Measurements from ENCODE around the gene RCOR1.
"Not testable (repeated sequence)": the region's sequence is repeated elsewhere in the genome, so short reads cannot be mapped to it uniquely, and the experiment has no call there.

Gene RCOR1

DNA sequence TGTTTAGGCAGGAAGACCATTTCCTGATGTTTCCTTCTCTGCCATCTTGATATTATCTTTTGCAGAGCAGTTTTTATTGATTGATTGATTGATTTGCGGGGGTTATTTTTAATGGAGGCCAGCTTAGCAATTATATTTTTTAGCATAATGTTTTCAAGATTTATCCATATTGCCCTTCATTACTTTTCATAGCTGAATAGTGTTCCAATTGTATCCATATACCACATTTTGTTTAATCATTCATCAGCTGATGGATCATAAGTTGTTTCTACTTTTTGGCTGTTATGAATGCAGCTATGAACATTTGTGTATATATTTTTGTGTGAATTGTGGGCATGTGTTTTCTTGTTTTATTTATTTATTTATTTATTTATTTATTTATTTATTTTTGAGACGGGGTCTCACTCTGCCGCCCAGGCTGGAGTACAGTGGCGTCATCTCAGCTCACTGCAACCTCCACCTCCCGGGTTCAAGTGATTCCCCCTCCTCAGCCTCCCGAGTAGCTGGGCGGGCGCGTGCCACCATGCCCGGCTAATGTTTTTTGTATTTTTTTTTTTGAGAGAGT, 20.9 kb upstream of the RCOR1 start:
- DNase-seq, result no peak

DNA sequence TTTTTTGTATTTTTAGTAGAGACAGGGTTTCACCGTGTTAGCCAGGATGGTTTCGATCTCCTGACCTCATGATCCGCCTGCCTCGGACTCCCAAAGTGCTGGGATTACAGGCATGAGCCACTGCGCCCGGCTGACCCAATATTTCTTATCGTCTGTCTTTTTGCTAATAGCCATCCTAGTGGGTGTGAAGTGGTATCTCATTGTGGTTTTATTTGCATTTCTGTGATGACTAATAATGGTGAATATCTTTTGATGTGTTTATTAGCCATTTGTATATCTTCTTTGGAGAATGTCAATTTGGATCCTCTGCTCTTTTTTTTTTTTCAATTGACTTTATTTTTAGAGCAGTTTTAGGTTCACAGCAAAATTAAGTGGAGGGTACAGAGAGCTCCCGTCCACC, 19.3 kb upstream of the RCOR1 start:
- not testable (repeated sequence) for DNase-seq

DNA sequence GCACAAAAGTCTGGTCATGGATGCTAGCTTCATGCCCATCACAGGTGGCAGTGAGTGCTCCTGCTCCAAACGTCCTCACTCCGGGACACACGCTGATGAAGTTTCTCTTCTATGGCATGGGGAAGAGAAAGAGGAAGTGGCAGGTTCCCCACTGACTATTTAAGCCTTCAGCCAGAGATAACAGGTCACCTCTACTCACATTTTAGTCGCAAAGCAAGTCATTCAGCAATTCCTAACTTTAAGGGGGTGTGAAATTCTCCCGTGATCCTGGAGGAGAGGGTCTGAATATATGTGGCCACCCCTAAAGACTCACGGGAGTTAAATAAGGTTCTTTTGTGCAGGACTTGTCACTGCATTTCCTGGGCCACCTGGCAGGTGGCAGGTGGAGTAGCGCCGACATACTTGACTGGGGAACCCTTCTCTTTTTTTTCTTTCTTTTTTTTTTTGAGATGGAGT, 18.8 kb upstream of the RCOR1 start:
- DNase-seq, result no peak

DNA sequence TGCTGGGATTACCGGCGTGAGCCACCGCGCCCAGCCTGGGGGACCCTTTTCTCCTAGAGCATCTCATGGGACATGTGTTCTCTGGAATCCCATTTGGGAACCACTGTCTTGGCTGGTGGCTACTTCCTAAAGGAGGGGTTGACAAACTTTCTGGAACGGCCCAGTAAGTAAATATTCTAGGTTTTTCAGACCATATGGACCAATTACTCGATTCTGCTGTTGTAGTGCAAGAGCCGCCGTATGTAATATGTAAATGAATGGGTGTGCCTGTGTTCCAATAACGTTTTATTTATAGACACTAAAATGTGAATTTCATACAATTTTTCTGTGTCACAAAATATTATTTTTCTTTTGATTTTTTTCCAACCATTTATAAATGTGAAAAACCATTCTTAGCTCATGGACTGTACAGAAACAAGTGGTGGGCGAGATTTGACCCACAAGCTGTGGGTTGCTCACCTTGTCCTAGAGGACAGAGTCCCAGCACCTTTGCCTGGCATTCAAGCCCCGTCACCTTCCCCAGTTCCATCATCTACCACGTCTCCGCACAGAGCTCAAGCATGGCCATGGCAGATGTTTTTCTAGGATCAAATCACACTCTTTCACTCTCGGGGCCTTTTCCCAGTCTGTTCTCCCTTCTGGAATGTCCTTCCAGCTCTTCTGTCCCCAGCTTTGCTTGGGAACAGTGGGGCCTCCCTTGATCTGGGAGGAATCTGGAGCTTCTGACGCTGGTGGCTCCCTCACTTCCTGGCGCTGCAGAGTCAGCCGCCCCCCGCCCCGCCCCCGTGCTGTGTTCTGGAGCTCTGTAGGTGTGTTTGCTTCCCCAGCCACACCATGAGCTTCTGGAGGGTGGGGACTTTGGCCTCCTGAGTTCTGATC, 17.9 kb upstream of the RCOR1 start:
- no peak for DNase-seq

DNA sequence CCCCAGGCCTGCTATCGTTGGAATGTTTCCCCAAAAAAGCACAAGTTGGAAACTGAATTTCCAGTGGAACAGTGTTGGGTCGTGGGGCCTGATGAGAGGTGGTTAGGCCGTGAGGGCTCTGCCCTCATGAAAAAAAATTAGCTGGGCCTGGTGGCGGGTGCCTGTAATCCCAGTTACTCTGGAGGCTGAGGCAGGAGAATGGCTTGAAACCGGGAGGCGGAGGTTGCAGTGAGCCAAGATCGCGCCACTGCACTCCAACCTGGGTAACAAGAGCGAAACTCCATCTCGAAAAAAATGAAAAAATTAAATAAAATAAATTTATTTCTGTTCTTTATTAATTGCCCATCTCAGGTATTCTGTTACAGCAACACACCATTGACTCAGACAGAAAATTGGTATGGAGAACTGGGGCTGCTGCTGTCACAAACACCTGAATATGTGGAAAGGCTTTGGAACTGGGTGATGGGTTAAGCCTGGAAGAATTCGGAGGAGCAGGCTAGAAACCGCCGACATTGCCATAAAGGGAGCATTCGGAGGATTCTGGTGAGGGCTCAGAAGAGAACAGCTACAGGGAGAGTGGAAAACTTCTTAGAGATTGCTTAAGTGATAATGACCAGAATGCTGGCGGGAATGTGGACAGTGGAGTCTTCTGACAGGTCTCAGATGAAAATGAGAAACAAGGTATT, 17.1 kb upstream of the RCOR1 start:
- DNase-seq, result no peak

DNA sequence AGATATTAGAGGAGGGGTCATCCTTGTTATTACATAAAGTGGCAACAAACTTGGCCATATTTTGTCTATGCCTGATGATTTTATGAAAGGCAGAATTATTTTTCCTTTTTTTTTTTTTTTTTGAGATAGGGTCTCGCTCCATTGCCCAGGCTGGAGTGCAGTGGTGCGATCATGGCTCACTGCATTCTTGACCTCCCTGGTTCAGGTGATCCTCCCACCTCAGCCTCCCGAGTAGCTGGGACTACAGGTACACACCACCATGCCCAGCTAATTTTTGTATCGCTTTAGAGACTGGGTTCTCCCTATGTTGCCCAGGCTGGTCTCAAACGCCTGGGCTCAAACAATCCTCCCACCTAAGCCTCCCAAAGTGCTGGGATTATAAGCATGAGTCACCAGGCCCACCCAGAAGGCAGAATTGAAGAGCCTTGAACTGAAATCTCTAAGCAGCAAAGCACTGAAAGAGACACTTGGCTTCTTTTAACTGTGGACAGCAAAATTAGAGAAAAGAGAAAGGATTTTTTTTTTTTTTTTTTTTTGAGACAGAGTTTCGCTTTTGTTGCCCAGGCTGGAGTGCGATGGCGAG, 16.5 kb upstream of the RCOR1 start:
- DNase-seq, result not testable (repeated sequence)

DNA sequence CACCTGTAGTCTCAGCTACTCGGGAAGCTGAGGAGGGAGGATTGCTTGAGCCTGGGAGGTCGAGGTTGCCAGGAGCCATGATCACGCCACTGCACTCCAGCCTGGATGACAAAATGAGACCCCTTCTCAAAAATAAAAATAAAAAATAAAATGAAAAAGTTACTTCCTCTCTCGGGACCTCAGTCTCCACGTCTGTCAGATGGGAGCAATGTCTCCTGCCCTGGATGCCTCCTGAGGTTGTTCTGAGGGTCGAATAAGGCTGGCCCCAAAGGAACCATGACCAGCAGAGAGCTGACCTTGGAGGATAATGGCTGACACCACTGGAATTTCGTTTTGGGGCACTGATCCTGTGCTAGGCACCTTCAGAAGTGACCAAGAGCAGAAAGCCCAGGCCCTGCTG, 13.6 kb upstream of the RCOR1 start:
- DNase-seq, result no peak

DNA sequence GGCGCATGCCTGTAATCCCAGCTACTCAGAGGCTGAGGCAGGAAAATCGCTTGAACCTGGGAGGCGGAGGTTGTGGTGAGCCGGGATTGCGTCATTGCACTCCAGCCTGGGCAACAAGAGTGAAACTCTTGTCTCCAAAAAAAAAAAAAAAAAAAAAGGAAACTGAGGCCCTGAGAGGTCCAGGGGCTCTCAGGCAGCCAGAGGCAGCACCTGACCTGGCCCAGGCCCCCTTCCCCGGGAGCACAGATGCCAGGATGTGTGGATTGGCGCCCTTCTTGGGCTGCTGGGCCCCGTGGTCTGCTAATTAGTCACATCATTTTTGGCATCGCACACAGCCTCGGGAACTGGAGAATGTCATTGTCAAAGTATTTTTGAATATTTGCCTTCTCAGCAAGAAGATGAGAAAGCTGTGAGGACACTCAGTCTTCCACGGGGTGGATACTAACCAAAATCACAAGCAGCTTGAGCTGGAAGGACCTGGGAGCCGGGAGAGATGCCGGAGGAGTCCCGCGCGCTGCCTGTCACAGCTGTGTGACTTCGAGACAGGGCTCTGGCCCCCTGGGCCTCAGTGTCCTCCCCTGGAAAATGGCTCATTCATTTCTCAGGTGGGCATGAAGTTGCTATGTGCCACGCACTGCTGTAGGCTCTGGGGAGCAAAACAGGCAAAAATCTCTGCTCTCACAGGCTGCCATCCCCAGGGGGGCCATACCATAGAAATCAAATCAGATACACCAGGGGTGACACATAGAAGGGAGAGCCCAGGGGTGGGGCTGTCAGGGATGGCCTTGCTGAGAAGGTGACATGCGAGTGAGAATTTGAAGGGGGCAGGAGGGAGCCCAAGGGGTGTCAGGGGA, 12.5 kb upstream of the RCOR1 start:
- DNase-seq, result no peak

DNA sequence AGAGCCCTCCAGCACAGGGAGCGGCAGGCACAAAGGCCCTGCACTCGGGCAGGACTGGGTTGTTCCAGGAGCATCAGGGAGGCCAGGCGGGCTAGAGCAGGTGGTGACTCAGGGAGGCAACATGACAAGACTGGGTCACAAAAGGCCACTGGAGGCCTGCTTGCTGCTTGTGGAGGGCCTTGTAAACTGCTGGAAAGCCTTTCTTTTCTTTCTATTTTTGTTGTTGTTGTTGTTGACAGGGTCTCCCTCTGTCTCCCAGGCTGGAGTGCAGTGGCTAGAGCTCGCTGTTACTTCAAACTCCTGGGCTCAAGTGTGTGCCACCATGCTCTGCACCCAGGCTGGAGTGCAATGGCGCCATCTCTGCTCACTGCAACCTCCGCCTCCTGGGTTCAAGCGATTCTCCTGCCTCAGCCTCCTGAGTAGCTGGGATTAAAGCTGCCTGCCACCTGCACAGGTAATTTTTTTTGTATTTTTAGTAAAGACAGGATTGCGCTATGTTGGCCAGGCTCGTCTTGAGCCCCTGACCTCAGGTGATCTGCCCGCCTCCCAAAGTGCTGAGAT, 11.8 kb upstream of the RCOR1 start:
- no peak for DNase-seq

DNA sequence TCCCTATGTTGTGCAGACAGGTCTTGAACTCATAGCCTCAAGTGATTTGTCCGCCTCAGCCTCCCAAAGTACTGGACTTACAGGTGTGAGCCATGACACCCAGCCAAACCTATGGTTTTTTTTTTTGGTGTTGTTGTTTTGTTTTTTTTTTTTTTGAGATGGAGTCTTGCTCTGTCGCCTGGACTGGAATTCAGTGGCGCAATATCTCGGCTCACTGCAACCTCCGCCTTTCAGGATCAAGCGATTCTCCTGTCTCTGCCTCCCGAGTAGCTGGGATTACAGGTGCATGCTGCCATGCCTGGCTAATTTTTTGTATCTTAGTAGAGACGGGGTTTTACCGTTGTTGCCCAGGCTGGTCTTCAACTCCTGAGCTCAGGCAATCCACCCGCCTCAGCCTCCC, 11.3 kb upstream of the RCOR1 start:
- no peak for DNase-seq

DNA sequence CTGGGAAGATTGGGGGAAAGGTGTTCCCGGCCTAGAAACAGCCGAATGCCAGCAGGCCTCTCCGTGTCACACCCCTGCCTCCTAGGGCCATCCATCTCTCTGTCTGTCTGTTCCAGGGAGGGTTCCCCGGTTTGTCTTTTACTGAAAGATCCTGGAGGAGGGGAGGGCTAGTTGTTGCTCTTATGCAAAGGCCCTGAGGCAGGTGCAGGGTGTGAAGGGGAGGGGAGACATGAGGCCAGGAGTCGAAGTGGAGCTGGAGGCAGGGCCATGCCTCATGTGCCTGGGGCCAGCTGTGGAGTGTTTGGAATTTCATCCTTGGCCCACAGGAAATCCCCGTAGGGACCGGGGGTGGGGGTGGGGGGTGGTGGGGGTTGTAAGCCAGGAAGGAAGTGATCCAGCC, 8.7 kb upstream of the RCOR1 start:
- DNase-seq, result no peak

DNA sequence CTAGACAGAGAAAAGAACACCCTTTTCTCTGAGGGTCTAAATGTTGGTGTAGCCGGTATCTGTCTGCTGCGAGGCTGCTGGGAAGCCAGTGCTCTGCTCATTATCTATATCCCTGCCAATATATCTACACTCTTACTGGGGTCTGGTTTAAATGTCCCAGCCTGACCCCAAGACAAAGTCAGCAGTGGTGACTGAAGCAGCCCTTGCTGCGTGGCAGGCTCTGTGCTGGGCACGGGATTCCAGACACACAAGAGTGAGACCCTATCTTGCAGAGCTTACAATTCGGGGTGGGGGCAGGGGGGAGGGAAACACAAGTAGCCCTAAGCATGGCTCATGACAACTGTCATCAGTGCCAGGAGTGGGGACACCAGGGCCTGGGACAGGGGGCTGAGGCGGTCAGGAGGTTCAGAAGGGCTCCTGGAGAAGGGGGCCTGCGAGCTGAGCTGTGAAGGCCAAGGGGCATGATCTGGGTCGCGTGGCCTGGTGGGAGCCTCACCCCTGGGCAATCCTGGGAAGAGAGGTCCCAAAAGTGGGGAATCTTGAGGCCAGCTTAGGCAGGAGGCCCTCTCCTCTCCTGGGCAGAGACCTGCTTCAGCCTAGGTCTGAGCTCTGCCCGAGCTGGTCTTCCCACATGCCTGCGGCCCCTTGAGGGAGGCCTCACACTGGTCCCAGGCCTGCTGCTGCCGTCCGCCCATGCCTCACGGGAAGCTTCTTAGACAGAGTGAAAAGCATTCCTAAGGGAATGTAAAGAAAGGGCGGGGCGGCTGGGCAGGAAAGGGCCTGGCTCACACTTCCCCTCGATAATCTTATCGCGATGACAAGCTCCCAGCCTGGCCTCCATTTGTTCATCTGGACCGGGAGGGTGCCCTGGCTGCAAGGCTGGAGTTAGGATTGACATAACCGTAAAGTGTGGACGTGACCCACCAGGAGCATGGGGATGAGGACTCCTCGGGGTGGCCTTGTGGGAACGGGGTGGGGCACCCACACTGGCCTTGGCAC, 7.3 kb upstream of the RCOR1 start:
- DNase-seq, result no peak

DNA sequence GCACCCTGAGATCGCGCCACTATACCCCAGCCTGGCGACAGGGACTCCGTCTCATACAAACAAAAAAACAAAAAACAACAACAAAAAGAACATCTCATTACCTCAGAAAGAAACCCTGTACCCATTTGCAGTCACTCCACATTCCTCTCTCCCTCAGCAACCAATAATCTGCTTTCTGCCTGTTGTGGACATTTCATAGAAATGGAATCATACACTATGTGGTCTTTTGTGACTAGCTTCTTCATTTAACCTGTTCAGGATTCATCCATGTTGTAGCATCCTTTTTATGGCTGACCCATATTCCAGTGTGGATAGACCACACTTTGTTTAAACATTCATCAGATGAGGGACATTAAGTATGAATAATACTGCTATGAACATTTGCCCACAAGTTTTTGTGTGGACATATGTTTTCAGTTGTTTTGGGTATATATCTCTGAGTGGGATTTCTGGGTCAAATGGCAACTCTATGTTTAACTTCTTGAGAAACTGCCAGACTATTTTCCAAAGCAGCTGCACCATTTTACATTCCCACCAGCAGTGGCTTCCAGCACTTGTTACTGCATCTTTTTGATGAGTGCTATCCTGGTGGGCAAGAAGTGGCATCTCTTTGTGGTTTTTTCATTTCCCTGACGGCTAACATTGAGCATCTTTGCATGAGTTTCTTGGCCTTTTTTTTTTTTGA, 5.9 kb upstream of the RCOR1 start:
- DNase-seq, result no peak

DNA sequence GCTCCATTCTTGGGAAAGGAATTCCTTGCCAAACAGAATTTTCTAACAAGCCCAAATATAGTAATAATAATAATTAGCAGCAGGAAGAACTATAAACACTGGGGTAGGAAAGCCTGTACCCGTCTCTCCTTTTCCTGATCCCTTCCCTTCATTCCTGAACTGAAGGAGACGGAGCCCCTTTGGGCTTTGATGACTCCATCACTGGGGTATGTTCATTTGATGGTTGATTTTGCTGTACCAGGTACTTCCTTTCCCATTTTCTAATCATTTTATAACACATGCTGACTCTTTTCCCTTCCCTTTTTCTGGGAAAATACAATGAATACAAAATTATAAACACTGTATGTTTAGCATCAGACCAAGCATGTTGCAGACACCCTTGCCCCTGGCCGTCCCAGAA, 3.6 kb upstream of the RCOR1 start:
- DNase-seq, result no peak

DNA sequence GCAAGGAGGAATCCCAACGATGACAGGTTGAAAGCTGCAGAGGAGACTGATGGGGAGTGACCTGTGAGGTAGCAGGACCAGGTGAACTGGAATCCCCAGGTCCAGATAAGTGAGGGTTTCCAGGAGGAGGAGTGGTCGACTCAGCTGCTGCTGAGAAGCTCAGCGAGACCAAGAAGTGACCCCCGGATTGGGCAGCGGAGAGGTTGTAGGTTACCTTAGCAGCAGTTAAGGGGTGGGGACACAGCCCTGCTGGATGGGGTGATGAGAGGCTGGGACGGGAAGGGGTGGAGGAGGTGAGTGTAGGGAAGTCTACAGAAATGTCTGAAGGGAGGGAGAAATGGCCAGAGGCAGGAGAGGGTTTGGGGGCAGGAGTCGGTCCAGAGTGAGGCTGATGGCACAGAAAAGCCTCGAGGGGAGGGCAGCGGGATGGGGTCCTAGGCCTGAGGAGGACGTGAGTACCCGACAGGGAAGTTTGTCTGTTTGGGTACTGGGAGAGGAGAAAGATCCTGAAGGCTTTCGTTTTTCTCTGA, 2.6 kb upstream of the RCOR1 start:
- no peak for DNase-seq

DNA sequence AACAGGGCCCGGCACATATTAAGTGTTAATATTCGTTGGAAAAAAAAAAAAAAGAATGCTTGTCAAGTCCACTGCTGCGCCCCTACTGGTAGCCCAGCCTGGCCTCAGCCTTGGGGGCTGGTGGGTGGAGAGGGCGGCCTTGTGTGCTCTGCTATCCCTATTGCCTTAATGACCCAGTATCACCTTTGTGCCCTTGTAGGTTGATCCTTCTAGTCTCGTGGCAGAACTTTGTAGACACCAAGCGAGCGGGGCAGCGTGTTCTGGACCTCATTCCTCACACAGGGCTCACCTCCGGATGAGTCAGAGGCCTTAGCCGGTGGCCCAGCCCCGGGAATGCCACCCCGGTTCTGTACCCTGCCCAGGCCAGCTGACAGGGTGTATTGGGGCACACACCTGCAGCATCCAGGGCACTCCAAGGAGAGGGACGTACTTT, 1.8 kb upstream of the RCOR1 start:
- no peak for DNase-seq

DNA sequence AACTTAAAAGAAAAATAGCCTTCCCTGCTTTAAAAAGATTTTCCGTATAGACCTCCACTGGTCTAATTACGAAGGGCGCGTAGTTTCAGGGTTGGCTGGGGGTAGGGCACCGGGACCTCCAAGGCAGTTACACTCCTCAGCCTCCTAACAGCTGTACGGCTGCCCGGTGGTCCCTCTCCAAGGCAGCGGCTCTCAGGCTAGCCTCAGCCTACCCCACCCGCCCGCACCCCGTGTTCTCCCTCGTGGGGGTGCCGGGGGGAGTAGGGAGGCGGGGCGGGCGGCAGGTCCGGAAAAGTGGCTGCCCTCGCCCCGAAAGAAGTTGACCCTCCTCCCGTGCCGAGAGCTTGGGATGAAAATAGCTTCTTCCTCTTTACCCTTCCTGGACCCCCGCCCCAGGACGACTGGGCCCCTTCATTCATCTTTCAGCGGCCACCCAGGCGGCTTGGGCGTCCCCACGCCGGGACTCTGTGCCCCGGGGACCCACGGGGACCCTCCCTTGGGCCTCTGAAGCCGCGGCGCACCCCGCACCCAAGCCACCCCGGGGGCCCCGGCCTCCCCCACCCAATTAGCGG, 991 bp upstream of the RCOR1 start:
- no peak for DNase-seq

DNA sequence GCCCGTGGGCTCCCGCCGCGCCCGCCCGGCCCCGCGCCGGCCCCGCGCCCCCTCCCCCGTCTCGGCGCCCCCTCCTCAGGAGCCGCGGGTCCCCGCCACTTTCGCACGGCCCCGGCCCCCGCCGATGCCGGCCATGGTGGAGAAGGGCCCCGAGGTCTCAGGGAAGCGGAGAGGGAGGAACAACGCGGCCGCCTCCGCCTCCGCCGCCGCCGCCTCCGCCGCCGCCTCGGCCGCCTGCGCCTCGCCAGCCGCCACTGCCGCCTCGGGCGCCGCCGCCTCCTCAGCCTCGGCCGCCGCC, 263 bp downstream of the RCOR1 start:
- no peak for DNase-seq

DNA sequence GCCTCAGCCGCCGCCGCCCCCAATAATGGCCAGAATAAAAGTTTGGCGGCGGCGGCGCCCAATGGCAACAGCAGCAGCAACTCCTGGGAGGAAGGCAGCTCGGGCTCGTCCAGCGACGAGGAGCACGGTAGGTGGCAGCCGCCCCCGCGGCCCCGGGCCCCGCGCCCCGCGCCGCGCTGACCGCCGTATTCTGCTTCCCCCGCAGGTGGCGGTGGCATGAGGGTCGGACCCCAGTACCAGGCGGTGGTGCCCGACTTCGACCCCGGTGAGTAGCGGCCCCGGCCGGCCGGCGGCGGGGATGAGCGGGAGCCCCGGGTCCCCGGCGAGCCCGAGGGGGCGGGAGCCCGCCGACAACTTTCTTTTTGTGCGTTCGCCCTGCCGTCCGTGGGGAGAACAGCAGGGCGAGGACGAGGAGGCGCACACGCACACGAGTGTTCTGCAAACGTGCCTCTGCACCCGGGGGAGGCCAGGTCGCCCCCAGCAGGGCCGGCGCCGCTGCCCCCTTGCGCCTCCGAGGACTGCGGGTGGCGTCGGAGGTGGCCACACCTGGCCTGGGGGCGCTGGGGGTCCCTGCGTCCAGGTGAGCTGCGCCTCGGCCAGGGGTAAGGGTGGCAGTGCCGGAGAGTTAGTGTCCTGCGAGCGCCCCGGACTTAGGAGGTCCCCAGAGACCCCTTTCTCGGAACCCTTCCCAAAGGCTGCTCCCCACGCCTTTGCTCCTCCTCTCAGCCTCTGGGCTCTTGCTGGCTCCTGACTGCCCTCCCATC, 794 bp downstream of the RCOR1 start:
- DNase-seq, result no peak
